SK-N-DZ (cell line): ENCODE measurements around the gene CD59.
"Not testable (repeated sequence)": the region's sequence is repeated elsewhere in the genome, so short reads cannot be mapped to it uniquely, and the experiment has no call there.

Experiments
- DNase-seq: peaks from one replicate; pipeline ENCODE4 v3.0.0-alpha.2; 2015; ENCODE audit warnings: low spot score

Gene CD59

DNA sequence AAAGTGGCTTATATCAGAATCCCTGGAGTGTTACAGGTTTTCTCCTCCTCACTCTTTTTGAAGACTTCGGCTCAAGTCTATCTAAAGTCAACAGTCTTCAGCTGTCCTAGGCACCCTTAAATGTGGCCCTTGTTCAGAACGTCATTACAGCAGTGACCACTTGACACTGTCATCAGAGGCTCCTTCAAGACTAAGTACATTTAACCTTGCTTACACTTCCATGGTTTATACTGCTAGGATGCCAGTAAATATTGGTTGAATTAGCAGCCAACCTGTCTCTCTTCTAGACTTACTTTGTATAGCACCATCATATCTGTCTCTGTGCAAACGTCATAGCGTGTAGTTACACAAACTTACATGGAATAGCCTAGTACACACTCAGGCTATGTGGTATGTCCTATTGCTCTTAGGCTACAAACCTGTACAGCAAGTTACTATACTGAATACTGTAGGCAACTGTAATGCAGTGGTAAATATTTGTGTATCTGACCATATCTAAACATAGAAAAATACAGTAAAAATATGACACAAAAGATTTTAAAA, 22.3 kb downstream of the CD59 start:
- DNase-seq, result no peak

DNA sequence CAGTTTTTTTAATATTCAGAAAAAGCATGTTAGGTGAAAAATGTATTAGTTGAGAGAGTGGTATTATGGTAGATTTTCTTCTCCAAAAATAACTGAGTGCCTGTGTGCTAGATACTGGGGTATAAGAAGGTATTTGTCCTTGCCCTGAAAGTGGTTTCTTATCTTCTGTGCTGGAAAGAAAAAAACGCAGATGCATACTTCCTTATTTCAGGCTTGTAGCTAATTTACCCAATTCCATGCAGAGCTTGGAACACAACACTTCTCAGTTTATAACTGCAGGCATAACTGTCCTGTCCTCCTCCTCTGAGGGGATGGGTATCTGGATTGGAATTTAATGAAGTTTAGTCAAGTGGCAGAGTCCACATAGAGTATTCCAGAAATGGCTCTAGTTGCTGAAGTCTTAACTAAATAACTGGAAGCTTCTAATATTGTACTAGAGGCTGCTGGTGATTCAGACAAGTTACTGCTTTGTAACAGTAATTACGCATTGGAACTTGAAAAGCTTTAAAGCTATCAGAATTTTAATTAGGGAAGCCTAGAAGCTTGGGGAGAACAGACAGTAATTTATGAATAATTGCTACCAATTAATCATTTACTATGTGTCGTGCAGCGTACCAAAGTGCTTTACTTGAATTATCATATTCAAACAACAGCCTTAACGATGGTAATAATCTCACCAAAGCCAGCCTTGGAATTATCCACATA, 22.9 kb downstream of the CD59 start:
- no peak for DNase-seq

DNA sequence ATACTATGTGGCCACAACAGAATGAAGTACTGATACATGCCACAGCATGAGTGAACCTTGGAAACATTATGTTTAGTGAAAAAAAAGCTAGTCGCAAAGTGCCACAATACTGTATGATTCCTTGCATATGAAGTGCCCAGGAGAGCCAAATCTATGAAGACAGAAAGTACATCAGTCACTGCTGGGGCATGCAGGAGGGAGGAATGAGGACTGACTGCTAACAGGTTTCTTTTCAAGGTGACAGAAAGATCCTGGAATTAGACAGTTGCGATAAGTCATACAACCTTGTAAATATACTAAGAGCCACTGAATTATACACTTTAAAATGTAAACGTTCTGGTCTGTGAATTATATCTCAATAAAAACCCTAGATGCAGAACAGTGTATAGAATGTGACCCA, 23.8 kb downstream of the CD59 start:
- no peak for DNase-seq

DNA sequence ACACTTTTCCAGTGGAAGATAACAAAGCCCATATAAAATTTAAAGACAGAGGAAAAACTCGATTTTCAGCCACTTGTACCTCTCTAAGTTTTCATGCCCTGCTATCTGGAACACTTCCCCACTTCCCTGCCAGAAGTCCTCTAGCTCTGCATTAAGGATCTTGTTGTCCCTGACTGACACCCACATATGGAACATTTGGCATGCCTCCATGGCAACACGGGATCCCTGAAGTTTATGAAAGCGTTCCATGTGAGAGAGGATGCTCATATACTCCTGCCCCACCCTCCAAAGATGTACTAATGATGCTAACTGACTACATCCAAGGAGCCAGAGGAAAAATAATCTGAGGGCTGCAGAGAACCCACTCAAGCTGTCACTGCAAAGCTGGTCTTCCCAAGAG, 26.8 kb downstream of the CD59 start:
- DNase-seq, result no peak

DNA sequence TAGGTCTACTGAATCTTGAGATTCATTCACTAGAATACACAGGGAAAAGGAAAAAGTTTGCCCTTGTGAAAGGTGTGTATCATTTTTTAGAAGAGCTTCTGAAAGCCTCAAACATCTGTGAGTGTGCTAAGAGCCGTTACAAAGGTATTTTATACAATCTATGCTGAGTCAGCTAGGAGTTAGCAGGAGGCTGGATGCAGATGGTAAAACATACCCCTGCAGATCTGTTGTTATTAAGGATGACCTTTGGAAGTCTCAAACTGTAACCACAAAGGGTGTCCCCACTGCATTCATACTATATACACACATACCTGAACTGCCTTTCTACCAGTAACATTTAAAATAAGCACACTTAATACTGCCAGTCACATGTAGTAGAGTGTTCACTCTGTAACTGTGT, 27.2 kb downstream of the CD59 start:
- no peak for DNase-seq

DNA sequence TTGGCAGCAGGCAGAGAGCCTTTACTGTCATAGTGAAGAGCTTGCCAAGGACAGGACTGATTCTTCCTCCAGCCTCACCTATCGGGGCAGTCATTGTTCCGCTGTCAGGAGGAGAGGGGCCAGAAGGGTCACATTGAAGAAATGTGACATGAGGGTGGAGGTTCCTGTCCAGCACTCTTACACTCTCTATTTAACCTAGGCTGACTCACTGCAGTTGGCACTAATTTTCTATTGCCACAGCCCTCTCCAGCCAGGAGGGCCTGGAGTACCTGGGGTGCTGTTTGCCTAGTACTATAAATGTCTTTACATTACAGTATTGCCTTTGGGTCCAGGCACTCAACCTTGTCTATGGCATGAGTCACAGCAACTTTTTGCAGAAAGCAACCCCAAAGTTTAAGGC, 28.4 kb downstream of the CD59 start:
- DNase-seq, result not testable (repeated sequence)

DNA sequence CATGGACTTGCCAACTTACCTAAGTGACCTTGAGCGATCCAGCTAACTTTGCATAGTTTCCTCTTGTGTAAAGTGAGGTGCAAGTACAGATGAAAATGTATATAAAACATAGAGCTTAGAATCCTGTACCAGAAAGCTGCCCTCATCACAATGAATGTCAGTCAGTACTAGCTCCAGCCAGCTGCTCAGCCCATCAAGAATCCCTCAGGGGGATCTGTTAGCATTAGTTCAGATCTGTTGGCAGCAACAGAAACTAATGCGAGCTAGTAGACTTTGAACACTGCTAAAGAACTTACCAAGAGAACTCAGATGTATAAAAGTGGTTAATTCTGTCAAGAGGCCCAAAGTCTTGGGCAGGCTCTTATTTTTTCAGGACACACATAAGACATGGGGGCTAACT, 29.3 kb downstream of the CD59 start:
- no peak for DNase-seq

DNA sequence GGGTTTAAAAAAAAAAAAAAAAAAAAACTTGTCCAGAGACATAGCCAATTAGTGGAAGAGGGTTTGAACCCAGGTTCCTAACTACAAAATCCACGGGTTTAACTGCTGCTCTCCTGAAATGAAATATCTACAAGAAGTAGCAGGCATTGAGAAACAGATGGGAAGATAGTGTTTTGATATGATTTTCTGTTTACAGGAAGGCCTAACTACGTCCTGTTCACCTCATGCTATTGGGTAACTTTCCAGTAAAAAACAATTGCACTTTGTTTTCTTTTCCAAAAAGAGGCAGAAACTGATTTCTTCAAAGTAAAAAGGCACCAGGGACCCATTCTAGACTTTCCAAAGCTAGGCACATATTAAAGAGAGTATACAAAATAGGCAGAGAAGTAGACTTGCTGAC, 29.7 kb downstream of the CD59 start:
- no peak for DNase-seq

DNA sequence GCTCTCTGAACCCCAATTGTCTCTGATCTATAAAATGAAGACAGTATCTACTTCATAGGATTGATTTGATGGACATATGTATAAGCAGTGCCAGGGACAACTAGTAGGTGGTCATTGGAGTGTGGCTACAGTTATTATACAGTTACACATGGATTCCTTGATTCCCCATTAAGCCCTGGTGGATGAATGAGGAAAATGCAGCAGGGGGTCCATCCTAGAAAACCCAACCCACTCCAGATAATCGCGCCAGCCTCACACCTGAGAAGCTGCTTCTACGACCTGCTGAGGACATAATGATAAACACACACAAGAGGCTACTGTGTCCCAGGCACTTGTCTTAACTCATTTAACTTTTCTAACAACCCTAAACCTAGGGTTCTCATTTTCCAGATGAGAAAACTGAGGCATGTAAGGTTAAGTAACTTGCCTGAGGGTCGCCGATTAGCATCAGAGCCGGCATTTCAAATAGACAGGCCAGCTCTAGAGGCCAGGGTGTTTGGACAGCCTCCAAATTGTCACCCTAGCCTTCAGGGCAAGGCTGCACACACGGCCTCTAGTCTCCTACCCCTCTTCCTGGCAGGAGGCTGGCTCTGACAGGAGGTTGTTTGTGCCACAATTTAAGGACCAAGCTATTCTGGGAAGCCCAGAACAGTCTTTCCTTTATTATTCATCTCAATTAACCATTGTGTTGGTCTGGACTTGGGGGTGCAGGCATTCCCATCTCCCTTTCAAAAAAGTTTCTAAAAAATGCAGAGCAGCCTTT, 31.8 kb downstream of the CD59 start:
- no peak for DNase-seq

DNA sequence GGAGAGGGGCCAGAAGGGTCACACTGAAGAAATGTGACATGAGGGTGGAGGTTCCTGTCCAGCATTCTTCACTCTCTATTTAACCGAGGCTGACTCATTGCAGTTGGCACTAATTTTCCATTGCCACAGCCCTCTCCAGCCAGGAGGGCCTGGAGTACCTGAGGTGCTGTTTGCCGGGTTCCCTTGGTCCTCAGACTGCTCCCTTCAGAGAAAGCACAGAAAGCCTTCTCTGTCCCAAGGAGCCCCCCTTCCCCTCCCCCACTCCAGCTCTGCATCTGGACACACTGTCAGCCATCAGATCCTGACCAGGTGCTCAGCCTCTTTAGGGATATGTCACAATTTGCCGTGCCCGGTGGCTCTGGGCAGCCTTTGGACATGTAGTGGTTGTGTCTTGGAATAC, 32.4 kb downstream of the CD59 start:
- no peak for DNase-seq

DNA sequence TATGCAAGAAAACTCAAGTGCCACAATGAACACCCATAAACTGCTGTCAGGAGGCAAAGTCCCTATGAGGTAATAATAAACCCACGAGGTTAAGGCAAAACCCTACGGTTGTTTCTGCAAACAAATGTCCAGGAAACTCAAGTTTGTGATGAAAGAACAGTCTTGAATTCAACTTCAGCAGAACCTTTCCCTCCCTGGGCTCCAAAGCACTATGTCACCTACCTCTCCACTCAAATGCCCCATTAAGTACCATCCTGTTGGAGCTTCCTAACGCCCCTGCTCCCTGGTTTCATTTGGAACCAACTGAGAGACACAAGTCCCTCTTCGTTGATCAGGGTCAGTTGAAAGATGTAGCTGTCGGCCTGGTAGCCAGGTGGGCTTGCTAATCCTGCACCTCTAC, 33.0 kb downstream of the CD59 start:
- no peak for DNase-seq

DNA sequence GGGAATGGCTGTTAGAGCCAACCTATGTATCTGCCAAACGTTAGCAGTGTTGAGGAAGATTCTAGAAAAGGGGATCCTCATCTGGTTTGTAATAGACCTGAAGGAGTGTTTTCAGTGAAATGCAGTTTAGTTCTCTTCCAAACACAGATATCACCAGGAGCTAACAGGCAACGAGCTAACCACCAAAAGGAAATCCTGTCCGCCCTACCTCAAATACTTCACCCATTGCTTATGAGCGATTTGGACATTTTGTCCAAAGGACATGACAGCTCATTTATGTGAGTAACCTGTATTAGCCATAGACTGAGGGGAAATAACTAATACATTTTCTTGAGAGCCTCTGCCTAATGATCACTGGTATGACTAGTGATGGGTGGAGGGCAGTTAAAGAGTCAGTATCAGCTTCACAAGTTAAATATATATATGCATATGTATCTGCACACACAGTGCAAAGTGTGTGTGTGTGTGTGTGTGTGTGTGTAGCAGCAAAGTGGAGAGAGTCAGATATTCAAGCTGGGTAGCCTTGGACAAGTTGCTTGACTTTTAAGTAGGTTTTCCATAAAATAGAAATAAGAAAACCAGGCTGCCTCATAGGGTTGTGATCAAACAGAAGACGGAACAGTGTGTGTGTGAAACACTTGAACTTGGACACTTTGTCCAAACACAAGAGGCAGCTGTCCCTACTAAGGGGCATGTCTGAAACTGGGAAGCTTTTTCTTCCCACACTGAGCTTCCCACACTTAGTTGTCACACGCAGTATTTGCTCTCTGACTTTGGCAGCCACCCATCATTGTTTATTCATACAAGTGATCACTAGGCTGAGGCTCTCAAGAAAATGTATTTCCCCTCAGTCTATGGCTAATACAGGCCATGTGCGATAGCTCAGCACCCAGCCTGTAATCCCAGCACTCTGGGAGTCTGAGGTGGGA, 34.7 kb downstream of the CD59 start:
- DNase-seq, result no peak

DNA sequence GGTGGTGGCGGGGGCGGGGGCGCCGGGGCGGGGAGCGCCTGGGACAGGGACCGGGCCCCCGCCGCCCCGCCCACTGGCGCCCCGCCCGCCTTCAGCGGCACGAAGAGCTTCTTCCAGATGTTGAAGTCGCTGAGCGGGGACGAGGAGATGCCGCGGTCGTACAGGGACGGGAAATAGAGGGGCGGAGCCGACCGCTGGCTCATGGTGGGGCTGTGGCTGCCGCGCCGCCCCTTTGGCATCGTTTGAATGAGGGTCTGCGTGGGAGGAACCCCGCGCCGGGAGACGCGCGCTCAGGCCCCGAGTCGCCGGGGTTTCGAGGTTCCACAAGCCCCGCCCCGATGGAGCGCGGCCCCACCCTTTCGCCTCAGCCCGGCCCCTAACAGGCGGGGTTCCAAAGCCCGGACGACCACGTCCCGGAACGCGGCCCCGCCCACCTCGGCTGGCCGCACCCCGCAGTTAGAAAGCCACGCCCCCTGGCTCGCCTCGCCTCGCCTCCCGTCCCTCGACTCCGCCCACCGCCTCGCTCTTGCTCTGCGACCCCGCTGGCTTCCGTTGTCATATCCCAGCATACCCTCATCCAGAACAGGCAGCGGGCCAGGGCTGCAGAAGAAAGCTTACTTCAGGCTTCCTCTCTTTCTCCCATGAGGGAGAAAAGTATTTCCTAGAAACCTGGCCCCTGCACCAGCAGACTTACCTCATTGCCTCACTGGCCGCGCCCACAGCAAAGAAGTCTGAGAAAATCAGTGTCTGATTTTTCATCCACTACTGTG, 35.5 kb downstream of the CD59 start, which contains the start of gene C11orf91:
Gene C11orf91 (minus strand): TSS at position 325 of the 770 bp plus-strand sequence. CDS start 86 bp downstream, at position 239.
- DNase-seq, result peak; percentile 96

DNA sequence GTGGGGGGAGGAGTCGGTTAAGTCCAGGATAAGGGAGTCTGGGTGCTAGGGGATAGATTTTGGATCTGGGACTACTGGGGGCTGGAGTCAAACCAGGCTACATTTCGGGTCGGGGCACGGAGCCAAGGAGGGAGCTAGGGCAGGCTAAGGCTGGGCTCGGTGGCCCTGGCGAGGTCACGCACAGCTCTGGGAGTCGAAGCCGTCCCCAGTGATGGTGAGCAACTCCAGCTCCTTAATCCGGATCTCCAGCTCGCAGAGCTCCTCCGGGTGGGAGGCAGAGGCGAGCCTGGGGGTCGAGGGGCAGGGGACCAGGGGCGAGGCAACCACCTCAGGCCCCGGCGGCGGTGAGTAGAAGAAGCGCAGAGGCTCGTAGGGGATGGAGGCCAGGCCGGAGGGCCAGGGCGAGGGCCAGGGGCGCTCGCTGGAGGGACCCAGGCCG, 36.1 kb downstream of the CD59 start:
- DNase-seq, result no peak

DNA sequence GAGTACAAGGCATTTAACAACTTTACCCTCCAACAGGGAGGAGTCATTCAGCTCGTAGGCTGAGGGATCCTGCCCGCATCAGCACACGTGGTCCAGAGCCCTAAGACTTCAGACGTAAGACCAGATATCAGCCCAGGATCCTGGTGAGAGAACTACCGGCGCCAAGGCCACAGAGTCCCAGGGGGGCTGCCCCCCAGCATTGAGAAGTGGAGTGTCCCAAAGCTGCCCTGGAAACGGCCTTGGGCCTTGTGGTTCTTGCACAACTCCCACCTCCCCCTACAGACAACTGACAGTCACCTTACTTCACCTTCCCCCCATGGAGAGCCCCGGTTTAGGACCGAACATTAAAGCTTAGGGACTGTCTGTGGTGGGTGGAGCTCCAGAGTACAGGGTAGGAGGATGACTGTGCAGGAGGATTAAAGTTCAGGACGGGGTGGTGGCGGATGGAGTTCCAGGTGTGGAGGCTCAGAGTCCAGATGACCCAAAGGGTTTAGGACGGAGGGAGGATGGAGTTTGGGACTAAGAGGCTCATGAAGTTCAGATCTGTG, 36.6 kb downstream of the CD59 start:
- DNase-seq, result no peak

DNA sequence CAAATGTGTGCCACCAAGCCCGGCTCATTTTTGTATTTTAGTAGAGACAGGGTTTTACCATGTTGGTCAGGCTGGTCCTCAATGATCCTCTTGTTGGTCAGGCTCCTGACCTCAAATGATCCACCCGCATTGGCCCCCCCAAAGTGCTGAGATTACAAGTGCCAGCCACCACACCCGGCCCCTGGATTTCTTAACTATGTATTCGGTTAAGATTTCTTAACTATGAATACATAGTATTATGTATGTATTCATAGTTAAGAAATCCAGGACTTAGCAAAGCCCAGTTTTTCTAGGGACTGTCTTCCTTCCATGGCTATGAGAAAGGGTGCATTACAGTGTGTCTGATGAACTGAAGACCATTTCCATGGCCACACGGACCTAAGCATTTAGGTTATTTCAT, 37.3 kb downstream of the CD59 start:
- no peak for DNase-seq

DNA sequence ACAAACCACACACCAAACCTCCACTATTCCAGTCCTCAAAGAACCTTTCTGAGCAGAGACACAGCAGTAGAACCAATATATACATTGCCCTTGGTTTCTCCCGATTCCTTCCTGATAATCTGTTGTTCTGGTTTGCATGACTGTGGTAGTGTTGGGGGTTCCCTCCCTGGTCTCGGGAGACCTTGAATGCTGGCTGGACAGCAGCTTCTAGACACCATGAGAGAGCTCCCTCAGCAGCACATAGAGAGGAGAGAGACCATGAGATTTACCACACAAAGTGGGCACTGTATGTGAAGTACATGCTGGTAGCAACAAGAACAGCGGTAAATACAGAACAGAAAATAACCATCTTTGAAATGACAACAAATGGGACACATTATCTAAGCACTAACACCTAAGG, 38.2 kb downstream of the CD59 start:
- no peak for DNase-seq

DNA sequence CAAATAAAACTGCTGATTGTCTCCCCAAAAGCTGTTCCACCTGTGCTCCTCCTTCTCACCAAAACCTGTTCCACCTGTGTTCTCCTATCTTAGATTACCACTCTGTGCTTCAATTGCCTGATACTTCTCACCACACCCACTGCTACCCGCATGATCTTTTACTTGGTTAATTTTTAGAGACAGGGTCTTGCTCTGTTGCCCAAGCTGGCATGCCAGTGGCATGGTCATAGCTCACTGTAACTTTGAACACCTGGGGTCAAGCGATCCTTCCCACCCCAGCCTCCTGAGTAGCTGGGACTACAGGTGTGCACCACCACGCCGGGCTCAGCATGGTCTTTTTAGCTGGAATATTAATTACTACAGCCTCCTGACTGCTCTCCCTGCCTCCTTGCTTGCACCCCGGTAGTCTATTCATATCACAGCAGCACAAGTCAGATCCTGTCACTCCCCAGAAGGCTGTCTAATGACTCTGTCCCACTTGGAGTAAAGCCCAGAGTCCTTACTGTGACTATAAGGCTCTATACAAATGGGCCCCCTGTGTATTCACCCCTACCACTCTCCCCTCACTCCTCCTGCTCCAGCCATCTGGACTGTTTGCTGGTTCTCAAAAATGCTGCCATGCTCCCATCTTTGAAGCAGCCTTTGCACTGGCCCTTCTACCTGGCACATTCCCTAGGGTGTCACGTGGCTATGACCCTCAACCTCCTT, 39.1 kb downstream of the CD59 start:
- no peak for DNase-seq

DNA sequence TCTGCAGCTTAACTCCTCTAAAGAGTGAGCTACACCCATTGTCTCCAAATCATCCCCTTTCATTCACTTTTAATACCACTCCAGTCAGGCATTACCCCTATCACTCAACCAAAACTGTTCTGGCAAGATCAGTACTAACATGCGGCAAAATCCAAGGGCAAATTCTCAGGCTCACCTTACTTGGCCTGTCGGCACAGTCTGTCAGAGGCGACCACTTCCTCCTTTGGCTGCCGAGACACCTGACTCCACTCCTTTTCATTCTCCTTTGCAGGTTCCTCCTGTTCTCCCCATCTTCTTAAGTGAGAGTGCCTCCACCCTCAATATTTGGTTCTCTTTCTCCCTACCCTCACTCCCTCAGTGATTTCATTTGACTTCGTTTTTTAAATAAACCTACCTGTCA, 39.8 kb downstream of the CD59 start:
- no peak for DNase-seq

DNA sequence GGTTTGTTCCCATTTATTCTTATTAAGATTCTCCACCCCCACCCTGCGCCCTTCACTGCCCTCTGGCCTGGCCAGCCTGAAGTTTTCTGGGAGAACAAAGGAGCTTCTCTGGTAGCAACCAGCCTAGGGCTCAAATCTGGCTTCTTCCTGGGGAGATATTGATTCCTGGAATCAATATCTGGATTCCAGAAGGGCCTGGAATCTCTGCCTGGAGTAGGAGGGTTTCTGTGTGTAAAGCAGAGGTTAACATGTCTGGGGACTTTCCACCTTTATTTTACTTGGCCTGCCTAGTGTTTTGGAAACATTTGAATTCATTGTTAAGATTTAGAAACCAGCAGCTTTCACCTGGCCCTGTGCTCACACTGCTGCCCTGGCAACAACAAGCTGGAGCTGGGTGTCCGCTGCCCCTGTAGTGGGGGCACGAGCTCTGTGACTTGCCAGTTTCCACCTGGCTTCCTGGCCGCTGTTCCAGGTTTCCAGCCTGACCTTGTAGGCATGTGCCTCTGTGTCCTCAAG, 41.1 kb downstream of the CD59 start:
- no peak for DNase-seq
